Measurements from ENCODE around the gene MLXIP.

MLXIP gene

DNA sequence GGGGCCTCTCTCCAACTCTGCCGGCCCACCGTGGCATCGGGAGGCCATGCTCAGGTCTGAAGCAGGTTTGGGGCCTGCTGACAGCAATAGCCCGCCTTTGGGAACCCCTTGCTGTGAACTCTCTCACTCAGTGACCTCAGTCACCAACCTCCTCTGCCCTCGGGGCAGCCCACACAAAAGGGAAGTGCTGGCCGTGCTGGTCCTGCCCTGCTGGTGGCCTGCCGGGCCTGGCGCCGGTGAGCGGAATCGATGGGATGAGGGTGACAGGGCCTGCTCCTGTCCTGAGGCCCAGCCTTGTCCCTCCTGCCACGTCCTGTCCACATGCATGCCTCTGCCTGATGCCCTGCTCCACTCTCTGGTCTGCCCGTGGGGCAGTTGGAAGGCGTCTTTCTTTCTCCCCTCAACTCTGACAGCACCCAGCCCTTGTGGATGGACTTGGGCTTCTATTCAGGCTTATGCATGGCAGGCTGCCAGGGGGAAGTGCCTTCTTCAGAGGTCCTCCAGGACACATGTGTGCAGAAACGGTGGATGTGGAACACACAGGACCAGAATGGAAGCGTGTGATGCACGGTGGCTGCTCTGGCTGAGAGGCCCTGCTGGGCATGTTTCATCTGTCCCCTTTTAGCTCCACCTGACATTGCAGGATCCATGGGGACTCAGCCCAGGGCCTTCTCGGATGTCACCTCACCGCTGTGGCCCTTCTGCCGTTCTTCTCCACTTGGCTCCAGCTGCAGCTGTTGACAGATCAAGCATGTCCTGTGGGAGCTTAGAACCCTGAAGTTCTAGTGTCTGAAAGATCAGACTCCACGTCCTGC lies 63.6 kb downstream of the MLXIP start:
- Histone ChIP-seq H3K4me3 (no peak overlapping the region), H3K27ac (peak overlapping the region; percentile 28; the same call in 1 of the 2 replicates), H4K20me1 (peaks cover 98% of the 10 kb centered on the region), H3K4me1 (peaks cover 25% of the 10 kb centered on the region), H3K9ac (peak overlapping the region; percentile 16; the same call in 1 of the 2 replicates), H3K4me2 (peak overlapping the region; percentile 22), H3K9me3 (no peaks in the 10 kb centered on the region), H3K36me3 (peaks cover 98% of the 10 kb centered on the region), H3K27me3 (no peaks in the 10 kb centered on the region)
- no peak for TF ChIP-seq Cebpa-rat (IDR thresholded peaks at IDR 0.05)

DNA sequence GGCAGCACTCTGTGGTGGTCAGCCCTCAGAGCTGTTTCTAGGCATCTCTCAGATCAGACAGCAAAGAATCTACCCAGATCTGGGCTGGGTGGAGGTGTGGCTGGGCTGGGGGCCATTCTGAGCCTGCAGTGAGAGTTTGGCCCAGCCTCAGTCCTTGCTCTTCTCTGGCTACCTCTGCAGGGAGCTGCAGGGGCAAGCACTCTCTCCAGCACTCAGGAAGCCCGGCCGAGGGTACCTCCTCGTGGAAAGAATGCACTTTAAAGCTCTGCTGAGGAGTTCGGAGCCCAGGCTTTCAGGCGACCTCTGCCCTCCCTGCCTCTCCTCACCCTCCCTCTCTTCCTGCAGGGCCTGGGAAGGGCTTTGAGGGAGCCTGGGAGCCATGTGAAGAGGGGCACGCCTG lies 64.3 kb downstream of the MLXIP start:
- Histone ChIP-seq H3K27ac (no peak overlapping the region; the same call in 1 of the 2 replicates), H3K9me3 (no peaks in the 10 kb centered on the region), H3K4me2 (peak overlapping the region; percentile 22; the same call in 1 of the 2 replicates), H4K20me1 (peaks cover 98% of the 10 kb centered on the region), H3K27me3 (no peaks in the 10 kb centered on the region), H3K4me1 (peaks cover 25% of the 10 kb centered on the region), H3K36me3 (peaks cover 94% of the 10 kb centered on the region), H3K4me3 (no peak overlapping the region), H3K9ac (no peak overlapping the region)
- no peak for TF ChIP-seq Cebpa-rat (IDR thresholded peaks at IDR 0.05)

DNA sequence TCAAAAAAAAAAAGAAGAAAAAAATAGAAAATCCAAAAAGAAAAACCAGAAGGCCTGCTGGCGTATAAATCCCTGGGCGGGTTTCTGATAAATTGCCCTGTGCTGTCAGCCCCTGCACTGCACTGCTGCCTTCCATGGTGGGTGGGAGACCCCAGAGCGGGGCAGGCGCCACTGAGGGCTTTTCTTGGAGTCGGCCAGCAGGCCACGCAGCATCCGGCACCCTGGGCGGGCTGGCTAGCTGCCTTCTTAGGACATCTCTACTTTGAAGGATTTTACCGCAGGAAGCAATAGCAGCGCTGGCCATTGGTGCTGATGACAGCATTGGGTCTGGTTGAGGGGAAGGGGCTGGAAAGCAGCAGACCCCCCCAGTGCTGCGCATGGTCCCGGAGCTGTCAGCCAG lies 66.3 kb downstream of the MLXIP start:
- Histone ChIP-seq H3K4me1 (peaks cover 25% of the 10 kb centered on the region), H4K20me1 (peaks cover 93% of the 10 kb centered on the region)

DNA sequence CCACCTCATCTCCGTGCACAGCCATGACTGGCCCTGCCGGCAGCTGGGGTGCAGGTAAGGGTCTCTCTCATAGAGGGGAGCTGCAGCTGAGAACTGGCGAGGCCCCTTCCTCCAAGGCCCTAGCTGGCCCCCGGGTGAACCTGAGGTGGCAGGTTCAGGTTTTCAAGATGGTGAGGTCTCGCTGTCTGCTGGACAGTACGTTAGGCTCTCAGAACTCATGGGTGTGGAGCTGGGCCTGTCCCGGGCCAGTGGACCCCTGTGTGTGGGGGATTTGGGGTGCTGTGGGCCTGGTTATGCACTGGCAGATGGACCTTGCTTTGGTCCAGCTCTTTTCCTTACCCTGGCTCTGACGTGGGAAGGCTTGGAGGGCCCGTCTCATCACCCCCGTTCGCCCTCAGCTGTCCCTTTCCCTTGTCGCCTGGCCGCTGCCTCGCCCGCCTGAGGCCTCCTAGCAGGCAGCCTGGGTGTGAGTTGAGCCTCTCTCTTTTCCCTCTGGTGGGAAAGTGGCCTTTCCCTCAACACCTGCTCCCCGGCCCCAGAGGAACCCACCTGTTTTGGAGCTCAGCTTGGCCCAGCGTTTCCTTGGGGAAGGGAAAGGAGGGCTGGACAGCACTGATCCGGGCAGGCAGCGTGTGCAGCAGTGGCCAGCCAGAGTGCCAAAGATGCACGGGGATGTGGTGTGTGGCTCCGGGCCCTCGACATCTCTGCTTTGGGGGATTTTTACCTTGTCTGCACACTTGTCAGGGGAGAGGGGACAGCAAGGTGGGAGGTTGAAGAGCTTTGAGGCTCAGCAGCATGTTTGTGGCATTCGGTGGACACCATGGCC lies 67.2 kb downstream of the MLXIP start:
- Histone ChIP-seq H3K4me3 (no peak overlapping the region), H3K9me3 (no peaks in the 10 kb centered on the region), H3K36me3 (peaks cover 67% of the 10 kb centered on the region), H4K20me1 (peaks cover 87% of the 10 kb centered on the region), H3K27ac (no peak overlapping the region), H3K9ac (no peak overlapping the region), H3K27me3 (no peaks in the 10 kb centered on the region), H3K4me2 (no peak overlapping the region), H3K4me1 (peaks cover 23% of the 10 kb centered on the region)
- TF ChIP-seq Cebpa-rat (IDR thresholded peaks at IDR 0.05), result no peak

More for the DNA sequence above, 66.3 kb downstream of the MLXIP start:
- TF ChIP-seq Cebpa-rat (IDR thresholded peaks at IDR 0.05), result no peak
- Histone ChIP-seq H3K27me3 (no peaks in the 10 kb centered on the region), H3K27ac (no peak overlapping the region), H3K36me3 (peaks cover 76% of the 10 kb centered on the region), H3K4me3 (no peak overlapping the region), H3K9me3 (no peaks in the 10 kb centered on the region), H3K4me2 (no peak overlapping the region), H3K9ac (no peak overlapping the region)

DNA sequence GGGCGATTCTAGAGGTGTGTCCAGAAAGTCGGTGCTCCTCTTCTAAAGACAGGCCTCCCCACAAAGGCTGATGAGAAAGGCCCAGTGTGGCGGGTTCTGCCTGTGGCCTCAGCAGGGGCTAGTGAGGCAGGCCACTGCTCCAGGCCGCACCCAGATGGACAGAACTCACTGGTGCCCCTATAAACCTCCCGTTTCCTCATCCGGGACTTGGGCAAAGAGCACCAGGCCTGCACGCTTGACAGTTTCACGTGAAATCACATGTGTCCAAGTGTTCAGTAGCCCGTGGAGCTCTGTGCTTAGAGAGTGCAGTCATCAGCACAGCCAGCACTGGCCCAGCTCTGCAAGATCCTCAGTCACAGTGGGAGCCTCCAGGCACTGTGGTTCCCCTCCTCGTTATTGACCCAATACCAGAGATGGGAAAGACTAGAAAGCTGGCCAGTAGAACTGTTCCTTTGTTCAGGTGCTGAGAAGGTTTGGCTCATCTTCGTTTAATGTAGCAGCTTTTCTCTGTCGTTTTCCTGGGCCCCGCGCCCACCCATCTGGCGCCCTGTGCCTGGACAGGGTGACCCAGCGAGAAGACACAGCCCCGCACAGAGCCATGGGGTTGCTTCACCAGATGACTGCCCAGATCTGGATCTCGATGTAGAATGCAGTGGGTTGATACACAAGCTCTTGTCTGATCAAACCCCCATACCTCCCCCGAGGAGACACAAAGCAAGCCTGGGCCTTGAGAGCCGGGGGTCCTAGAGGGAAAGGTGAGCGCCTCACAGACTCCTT lies 69.1 kb downstream of the MLXIP start:
- H3K27ac ChIP-seq, result no peak overlapping the region
- no peak for TF ChIP-seq Cebpa-rat (IDR thresholded peaks at IDR 0.05)
- no peak overlapping the region for H3K9ac ChIP-seq

DNA sequence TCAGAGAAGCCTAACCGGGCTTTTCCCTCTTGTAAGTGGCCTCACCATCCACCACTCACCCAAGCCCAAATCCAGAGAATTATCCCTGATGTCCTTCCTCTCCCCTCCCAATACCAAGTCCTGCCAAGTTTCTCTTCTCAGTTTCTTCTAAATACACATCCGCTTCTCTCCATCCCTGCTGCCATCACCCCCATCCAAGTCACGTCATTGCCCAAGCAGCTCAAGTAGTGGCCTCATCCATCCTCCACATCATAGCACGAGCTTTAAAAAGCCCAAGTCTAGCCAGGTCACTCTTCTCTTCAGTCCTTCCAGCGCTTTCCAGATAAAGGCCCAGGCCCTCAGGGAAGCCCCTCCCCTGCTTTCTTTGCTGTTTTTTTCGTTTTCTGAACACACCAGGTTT lies 70.1 kb downstream of the MLXIP start:
- Histone ChIP-seq H3K36me3 (peaks cover 38% of the 10 kb centered on the region), H3K4me2 (no peak overlapping the region), H3K4me3 (no peak overlapping the region), H3K27me3 (no peaks in the 10 kb centered on the region), H3K9me3 (no peaks in the 10 kb centered on the region), H4K20me1 (peaks cover 57% of the 10 kb centered on the region), H3K27ac (no peak overlapping the region), H3K9ac (no peak overlapping the region), H3K4me1 (peaks cover 11% of the 10 kb centered on the region)
- no peak for TF ChIP-seq Cebpa-rat (IDR thresholded peaks at IDR 0.05)

More for the DNA sequence above, 69.1 kb downstream of the MLXIP start:
- Histone ChIP-seq H3K9me3 (no peaks in the 10 kb centered on the region), H3K4me3 (no peak overlapping the region), H3K4me2 (no peak overlapping the region), H3K4me1 (peaks cover 16% of the 10 kb centered on the region), H3K27me3 (no peaks in the 10 kb centered on the region), H4K20me1 (peaks cover 67% of the 10 kb centered on the region), H3K36me3 (peaks cover 48% of the 10 kb centered on the region)

DNA sequence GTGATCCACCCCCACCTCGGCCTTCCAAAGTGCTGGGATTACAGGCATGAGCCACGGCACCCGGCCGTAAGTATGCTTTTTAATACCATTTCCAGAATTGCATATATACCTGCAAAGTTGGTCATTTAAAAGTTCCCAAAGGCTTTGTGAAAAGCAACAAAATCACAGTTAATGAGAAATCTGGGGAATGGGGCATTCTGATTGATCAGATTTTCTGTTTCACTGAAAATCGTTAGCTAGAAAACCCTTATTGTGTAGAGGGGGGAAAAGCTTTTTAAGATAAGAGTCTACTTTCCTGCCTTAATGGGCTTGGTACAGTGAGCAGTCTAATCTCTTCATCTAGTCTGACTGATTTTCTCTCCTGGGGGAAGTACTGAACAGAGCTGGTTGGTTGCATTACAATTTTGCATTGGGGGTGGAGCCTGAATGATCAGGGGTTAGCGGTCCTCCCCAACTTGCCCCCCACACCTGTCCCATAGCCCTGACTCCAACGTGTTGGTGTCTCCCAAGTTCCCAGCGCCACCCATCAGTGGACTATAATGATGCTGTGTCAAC lies 71.6 kb downstream of the MLXIP start:
- Histone ChIP-seq H3K4me1 (peaks cover 11% of the 10 kb centered on the region), H3K9ac (no peak overlapping the region), H3K27me3 (no peaks in the 10 kb centered on the region), H4K20me1 (peaks cover 42% of the 10 kb centered on the region), H3K9me3 (no peaks in the 10 kb centered on the region), H3K27ac (no peak overlapping the region), H3K4me3 (no peak overlapping the region), H3K36me3 (peaks cover 23% of the 10 kb centered on the region), H3K4me2 (no peak overlapping the region)
- TF ChIP-seq Cebpa-rat (IDR thresholded peaks at IDR 0.05), result no peak

- Histone ChIP-seq H3K4me1 (peaks cover 12% of the 10 kb centered on the region), H3K4me3 (no peak overlapping the region), H3K27me3 (no peaks in the 10 kb centered on the region), H3K9ac (no peak overlapping the region), H3K36me3 (peaks cover 7% of the 10 kb centered on the region; the same call in 1 of the 2 replicates), H4K20me1 (peaks cover 16% of the 10 kb centered on the region), H3K4me2 (no peak overlapping the region), H3K9me3 (no peaks in the 10 kb centered on the region), H3K27ac (no peak overlapping the region)
- TF ChIP-seq Cebpa-rat (IDR thresholded peaks at IDR 0.05), result no peak
These were observed 74.2 kb downstream of the MLXIP start for GRCh38 chr12:122152754-122153153.

- no peak overlapping the region for H3K4me3 ChIP-seq
- TF ChIP-seq Cebpa-rat (IDR thresholded peaks at IDR 0.05), result no peak
- H3K4me1 ChIP-seq, result peaks cover 26% of the 10 kb centered on the region
- no peak overlapping the region for H3K9ac ChIP-seq
- no peaks in the 10 kb centered on the region for H4K20me1 ChIP-seq
- H3K27me3 ChIP-seq, result no peaks in the 10 kb centered on the region
- H3K27ac ChIP-seq, result no peak overlapping the region
- peaks cover 4% of the 10 kb centered on the region; the same call in 1 of the 2 replicates for H3K36me3 ChIP-seq
- no peaks in the 10 kb centered on the region for H3K9me3 ChIP-seq
- H3K4me2 ChIP-seq, result no peak overlapping the region
These were observed 77.1 kb downstream of the MLXIP start for GRCh38 chr12:122155705-122156104.

Measured in BLaER1 (cell line).